WERI-Rb-1 (cell line): ENCODE data around the gene POPDC3.

Experiments used
- DNase-seq: peaks from one replicate; pipeline ENCODE4 v3.0.0-alpha.2; 2020
- H3K27ac ChIP-seq: fragments of 250-450 bp; sonication (Bioruptor Pico); 2 replicates; pipeline ENCODE4 v1.5.1; 2020; ENCODE audit warnings: mild to moderate bottlenecking, moderate library complexity
- H3K27me3 ChIP-seq: fragments of 250-450 bp; sonication (Bioruptor Pico); 2 replicates; pipeline ENCODE4 v1.5.1; 2021; ENCODE audit warnings: mild to moderate bottlenecking, low read depth, moderate library complexity; ENCODE audit not compliant: insufficient read depth, severe bottlenecking
- H3K36me3 ChIP-seq: fragments of 250-450 bp; sonication (Bioruptor Pico); 2 replicates; pipeline ENCODE4 v1.5.1; 2020; ENCODE audit warnings: mild to moderate bottlenecking, moderate library complexity
- H3K4me3 ChIP-seq: 2 replicates; pipeline ENCODE4 v1.5.1; 2011; ENCODE audit warnings: low read depth, mild to moderate bottlenecking, control low read depth, low read length
- H3K9me3 ChIP-seq: fragments of 250-450 bp; sonication (Bioruptor Pico); 2 replicates; pipeline ENCODE4 v1.5.1; 2021; ENCODE audit warnings: mild to moderate bottlenecking, moderate library complexity; ENCODE audit not compliant: severe bottlenecking
- CTCF ChIP-seq: IDR thresholded peaks from 2 replicates; pipeline ENCODE4 v1.5.1; 2011; ENCODE audit warnings: low read depth, mild to moderate bottlenecking, control low read depth, inconsistent platforms, low read length

The POPDC3 gene

GRCh38 chr6:105215506-105215905 lies 35.7 kb upstream of the POPDC3 start:
- no peaks in the 10 kb centered on the region for H3K36me3 ChIP-seq
- no peak for TF ChIP-seq CTCF
- no peak for DNase-seq
- no peak overlapping the region for H3K4me3 ChIP-seq
- H3K9me3 ChIP-seq = no peaks in the 10 kb centered on the region
- no peaks in the 10 kb centered on the region for H3K27me3 ChIP-seq
- H3K27ac ChIP-seq = no peak overlapping the region

- no peaks in the 10 kb centered on the region for H3K27me3 ChIP-seq
- H3K9me3 ChIP-seq = no peaks in the 10 kb centered on the region
- no peak overlapping the region for H3K4me3 ChIP-seq
Measured at GRCh38 chr6:105214668-105215067, 34.9 kb upstream of the POPDC3 start.

GRCh38 chr6:105213272-105213671 lies 33.5 kb upstream of the POPDC3 start:
- Histone ChIP-seq H3K9me3 (no peaks in the 10 kb centered on the region), H3K27me3 (no peaks in the 10 kb centered on the region)
- TF ChIP-seq CTCF = no peak

More at GRCh38 chr6:105214668-105215067, 34.9 kb upstream of the POPDC3 start:
- Histone ChIP-seq H3K27ac (no peak overlapping the region), H3K36me3 (no peaks in the 10 kb centered on the region)
- TF ChIP-seq CTCF = no peak
- no peak for DNase-seq

GRCh38 chr6:105212587-105212986 lies 32.8 kb upstream of the POPDC3 start:
- Histone ChIP-seq H3K4me3 (no peak overlapping the region), H3K9me3 (no peaks in the 10 kb centered on the region), H3K27me3 (no peaks in the 10 kb centered on the region), H3K36me3 (no peaks in the 10 kb centered on the region), H3K27ac (no peak overlapping the region)
- no peak for TF ChIP-seq CTCF
- DNase-seq = no peak

More at GRCh38 chr6:105213272-105213671, 33.5 kb upstream of the POPDC3 start:
- Histone ChIP-seq H3K4me3 (no peak overlapping the region), H3K36me3 (no peaks in the 10 kb centered on the region), H3K27ac (no peak overlapping the region)
- no peak for DNase-seq

GRCh38 chr6:105211831-105212230 lies 32.0 kb upstream of the POPDC3 start:
- no peak for TF ChIP-seq CTCF
- H3K27me3 ChIP-seq = no peaks in the 10 kb centered on the region
- H3K9me3 ChIP-seq = no peaks in the 10 kb centered on the region
- H3K36me3 ChIP-seq = no peaks in the 10 kb centered on the region
- no peak for DNase-seq
- no peak overlapping the region for H3K27ac ChIP-seq
- H3K4me3 ChIP-seq = no peak overlapping the region

- H3K27ac ChIP-seq = no peak overlapping the region
- no peak for TF ChIP-seq CTCF
- no peak overlapping the region for H3K4me3 ChIP-seq
Measured at GRCh38 chr6:105210932-105211531, 31.2 kb upstream of the POPDC3 start.

More at GRCh38 chr6:105210932-105211531, 31.2 kb upstream of the POPDC3 start:
- H3K9me3 ChIP-seq = no peaks in the 10 kb centered on the region
- no peaks in the 10 kb centered on the region for H3K27me3 ChIP-seq
- H3K36me3 ChIP-seq = no peaks in the 10 kb centered on the region
- no peak for DNase-seq
